Right lobe of liver (tissue), 4 donors: ENCODE data around the gene LRMDA.

Experiments used
- POLR2A ChIP-seq: fragments of 450-650 bp; IDR thresholded peaks from one replicate; pipeline ENCODE4 v1.6.1; 2017; ENCODE audit warnings: antibody characterized with exemption, mild to moderate bottlenecking
- TF ChIP-seq, protein P1 (sequence below), 4 donors: fragments of 200-600 bp in 3 of 4; fragments of 450-650 bp in 1 of 4; IDR thresholded peaks; one replicate each; pipeline versions ENCODE4 v1.5.1 to v1.8.0; 2016 to 2022; ENCODE audit warnings: antibody characterized with exemption in 4 of 4, mild to moderate bottlenecking in 2 of 4
- donor health status: DM: no; HTN: no; CAD: no.
- donor health status: DM: no; HTN: no; CAD: no.
- donor health status: DM: no; HTN: yes; CAD: no.

DNA sequence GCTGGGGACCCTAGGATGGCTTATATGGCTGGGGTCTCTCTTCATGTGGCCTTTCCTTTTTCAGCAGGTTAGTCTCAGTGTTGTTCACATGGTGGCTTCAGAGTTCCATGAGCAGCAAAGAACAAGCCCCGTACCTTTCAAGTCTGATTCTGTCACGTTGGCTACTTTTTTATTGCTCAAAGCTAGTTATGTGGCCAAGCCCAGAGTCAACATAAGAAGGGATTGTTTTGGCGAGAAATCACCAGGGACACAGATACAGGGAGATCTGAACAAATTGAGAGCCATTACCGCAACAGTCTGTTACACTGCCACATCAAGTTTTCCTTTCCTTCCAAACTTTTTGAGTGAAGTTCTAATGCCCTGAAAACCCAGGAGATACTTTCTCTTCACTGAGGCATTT lies 770.5 kb downstream of the LRMDA start:
- no peak for TF ChIP-seq POLR2A
- TF ChIP-seq, protein P1, sequence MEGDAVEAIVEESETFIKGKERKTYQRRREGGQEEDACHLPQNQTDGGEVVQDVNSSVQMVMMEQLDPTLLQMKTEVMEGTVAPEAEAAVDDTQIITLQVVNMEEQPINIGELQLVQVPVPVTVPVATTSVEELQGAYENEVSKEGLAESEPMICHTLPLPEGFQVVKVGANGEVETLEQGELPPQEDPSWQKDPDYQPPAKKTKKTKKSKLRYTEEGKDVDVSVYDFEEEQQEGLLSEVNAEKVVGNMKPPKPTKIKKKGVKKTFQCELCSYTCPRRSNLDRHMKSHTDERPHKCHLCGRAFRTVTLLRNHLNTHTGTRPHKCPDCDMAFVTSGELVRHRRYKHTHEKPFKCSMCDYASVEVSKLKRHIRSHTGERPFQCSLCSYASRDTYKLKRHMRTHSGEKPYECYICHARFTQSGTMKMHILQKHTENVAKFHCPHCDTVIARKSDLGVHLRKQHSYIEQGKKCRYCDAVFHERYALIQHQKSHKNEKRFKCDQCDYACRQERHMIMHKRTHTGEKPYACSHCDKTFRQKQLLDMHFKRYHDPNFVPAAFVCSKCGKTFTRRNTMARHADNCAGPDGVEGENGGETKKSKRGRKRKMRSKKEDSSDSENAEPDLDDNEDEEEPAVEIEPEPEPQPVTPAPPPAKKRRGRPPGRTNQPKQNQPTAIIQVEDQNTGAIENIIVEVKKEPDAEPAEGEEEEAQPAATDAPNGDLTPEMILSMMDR (IDR thresholded peaks at IDR 0.05): no peak
